GM13977 (cell line): ENCODE results near the gene RAB15.

ENCODE experiments used
- DNase-seq: peaks from one replicate; pipeline ENCODE4 v3.0.0; 2012; ENCODE audit warnings: low spot score
- CTCF ChIP-seq: IDR thresholded peaks from 2 replicates; pipeline ENCODE4 v1.5.1; 2012; ENCODE audit warnings: mild to moderate bottlenecking, control low read depth; ENCODE audit not compliant: insufficient read depth; ENCODE audit errors: extremely low read depth, missing control alignments
- in situ Hi-C: fragments of 300-500 bp; cut with MboI; formaldehyde crosslinking; loops from one replicate; pipeline ENCODE4 v1.12.0; 2022; ENCODE audit warnings: low sequenced_read_pairs, low pct_unique_long_range_greater_than_20kb, mixed read lengths, inconsistent platforms; ENCODE audit not compliant: unreplicated experiment

Gene RAB15

GRCh38 chr14:64971943-64972791 lies at the start of gene RAB15:
Gene RAB15, minus strand, starts transcription at chr14:64972336. Its CDS starts 260 bp downstream, at chr14:64972076.
- peak; percentile 79 for DNase-seq
- in situ Hi-C loops = no loop called here
- no peak for TF ChIP-seq CTCF

- peak; percentile 73 for TF ChIP-seq CTCF
- peak; percentile 58 for DNase-seq
- in situ Hi-C loops = no loop called here
These were observed 47.9 kb upstream of the RAB15 start for GRCh38 chr14:65019944-65020566.

DNA sequence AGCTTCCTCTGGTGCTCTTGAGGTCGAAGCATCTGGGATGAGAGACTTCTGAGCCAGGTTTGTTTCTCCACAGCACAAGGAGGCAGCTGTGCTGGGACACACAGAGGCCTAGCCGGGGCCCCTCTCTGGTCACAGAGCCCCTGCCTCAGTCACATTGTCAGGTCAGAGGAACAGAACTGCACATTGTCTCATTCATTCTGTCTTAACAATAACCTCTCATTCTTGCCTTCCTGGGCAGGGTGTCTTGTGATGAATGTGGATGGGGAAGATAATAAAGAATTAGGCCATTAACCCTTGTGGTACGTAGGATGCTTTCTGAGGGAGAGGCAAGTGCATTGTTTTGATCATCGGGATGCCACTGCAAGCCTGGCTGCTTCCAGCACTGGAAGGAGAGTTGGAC lies 44.3 kb upstream of the RAB15 start:
- in situ Hi-C loops = no loop called here
- DNase-seq = no peak
- no peak for TF ChIP-seq CTCF

DNA sequence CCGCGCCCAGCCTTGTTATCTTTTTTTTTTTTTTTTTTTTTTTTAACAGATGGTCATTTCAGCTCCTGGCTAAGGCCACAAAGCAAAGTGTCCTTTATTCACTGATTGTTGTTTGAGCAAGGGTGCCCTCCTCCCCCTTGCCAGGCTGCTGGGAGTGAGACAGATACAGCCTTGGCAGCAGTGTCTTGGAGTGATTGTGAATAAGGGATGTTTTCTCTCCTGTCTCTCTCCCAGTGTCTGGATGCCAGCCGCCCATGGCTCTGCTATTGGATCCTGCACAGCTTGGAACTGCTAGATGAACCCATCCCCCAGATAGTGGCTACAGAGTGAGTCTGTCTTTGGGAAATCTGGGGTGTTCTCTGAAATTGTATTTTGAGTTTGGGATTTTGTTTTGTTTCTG lies 43.3 kb upstream of the RAB15 start:
- DNase-seq = no peak
- no peak for TF ChIP-seq CTCF

DNA sequence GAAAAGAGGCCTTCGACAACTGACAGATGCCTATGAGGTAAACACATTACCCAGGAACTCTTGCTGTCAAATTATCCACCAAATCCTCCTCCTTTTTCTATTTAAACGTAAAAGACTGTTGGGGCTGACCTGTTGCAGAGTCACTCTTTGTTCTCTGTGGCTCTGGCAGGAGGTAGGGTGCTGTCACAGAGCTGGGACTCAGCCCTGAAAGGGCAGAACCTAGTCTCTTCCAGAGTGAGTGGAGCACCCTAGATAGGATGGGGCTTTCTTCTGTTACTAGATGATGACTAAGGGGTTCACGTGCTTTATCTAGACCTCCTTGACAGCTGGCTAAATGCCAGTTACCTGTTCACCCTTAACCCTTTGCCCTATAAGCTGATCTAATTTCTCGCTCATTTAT lies 40.2 kb upstream of the RAB15 start:
- no peak for DNase-seq
- TF ChIP-seq CTCF = no peak
- in situ Hi-C loops = no loop called here

More for the DNA sequence above, 43.3 kb upstream of the RAB15 start:
- in situ Hi-C loops = no loop called here

GRCh38 chr14:65011538-65011937 lies 39.4 kb upstream of the RAB15 start:
- no peak for DNase-seq
- TF ChIP-seq CTCF = no peak
- in situ Hi-C loops = no loop called here
